ENCODE data around the gene CHCHD6. TPM values are rescaled to one million over a fixed set of nuclear protein-coding genes. Genes with fewer than 3 reads are reported as not detected.

The CHCHD6 gene
- total RNA-seq, 2 experiments from 2014 or later = 16.6 to 21.2 TPM

DNA sequence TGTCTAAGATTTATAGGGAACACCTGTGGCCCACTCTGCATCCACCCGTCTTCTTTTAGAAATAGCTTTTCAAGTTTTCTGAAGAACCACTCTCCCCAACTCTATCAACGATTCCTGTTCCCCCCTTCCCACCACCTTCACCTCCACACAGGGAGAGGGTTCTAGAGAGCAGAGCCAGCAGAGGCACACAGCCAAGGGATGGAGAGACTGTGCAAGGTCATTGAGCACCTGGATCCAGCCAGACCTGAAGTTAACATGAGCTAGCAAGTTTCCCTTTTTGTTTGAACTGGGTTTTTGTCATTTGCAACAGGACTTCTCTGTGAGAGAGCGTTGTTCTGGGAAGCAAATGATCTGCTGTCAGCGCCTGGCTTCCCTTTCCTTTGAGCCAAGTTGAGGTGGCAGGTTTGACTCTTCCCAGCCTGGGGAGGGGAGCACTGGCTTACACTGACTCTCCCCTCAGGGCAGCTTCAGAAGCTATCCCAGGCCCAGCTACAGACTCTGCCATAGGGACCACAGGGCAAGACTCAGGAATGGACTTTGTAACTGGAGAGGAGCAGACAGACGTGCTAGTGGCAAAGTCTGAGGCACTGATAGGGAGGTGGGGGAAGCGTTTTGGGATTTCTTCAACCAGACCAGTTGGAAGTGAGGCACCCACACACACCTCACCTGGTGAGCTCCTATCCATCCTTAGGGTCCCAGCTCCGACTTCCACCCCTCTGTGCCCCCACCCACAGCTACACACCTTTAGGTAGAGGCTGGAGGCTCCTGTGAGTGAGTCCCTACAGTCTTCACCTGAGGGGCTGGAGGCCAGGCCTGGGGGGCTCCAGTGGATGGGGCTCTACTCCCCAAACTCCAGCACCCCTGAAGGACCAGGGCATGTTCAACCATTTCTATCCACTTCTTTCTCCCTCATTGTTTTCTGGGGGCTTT is 259.5 kb downstream of the CHCHD6 start:
- TF ChIP-seq, protein P1, sequence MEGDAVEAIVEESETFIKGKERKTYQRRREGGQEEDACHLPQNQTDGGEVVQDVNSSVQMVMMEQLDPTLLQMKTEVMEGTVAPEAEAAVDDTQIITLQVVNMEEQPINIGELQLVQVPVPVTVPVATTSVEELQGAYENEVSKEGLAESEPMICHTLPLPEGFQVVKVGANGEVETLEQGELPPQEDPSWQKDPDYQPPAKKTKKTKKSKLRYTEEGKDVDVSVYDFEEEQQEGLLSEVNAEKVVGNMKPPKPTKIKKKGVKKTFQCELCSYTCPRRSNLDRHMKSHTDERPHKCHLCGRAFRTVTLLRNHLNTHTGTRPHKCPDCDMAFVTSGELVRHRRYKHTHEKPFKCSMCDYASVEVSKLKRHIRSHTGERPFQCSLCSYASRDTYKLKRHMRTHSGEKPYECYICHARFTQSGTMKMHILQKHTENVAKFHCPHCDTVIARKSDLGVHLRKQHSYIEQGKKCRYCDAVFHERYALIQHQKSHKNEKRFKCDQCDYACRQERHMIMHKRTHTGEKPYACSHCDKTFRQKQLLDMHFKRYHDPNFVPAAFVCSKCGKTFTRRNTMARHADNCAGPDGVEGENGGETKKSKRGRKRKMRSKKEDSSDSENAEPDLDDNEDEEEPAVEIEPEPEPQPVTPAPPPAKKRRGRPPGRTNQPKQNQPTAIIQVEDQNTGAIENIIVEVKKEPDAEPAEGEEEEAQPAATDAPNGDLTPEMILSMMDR (IDR thresholded peaks at IDR 0.05) = no peak
- Mint-ChIP-seq H3K4me1 (ENCODE audit: low read depth) (no peaks in the 10 kb centered on the region), H3K27ac (no peak overlapping the region), H3K4me3 (no peak overlapping the region), H3K36me3 (ENCODE audit: low read depth) (no peaks in the 10 kb centered on the region), H3K27me3 (no peaks in the 10 kb centered on the region), H3K9me3 (no peaks in the 10 kb centered on the region)
- ATAC-seq = no peak
- no peak for DNase-seq
- ChIA-PET CTCF (no interaction called here), POLR2A (no interaction called here)
- intact Hi-C loops (cut with micrococcal nuclease) = no loop called here

DNA sequence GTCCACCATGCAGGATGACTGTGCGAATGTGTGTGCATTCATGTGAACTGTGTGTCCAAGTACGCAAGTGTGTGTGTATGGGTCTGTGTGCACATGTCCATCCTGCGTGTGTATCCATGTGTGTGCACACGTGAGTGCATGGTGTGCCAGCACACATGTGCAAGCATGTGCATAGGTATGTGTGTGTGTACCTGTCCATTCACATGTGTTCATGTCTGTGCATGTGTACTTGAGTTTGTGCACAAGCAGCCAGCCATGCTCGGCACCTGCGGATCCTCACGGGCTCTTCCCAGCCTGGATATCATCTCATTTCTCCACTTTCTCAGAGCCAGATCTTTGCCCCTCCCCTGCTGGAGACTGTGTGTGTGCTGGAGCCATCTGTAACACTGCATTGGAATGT is 260.2 kb downstream of the CHCHD6 start:
- Mint-ChIP-seq H3K4me1 (ENCODE audit: low read depth) (no peaks in the 10 kb centered on the region), H3K4me3 (no peak overlapping the region), H3K27me3 (no peaks in the 10 kb centered on the region), H3K27ac (no peak overlapping the region), H3K9me3 (no peaks in the 10 kb centered on the region), H3K36me3 (ENCODE audit: low read depth) (no peaks in the 10 kb centered on the region)
- DNase-seq = no peak
- TF ChIP-seq, protein P1 (IDR thresholded peaks at IDR 0.05) = no peak
- intact Hi-C loops (cut with micrococcal nuclease) = no loop called here
- ChIA-PET POLR2A (no interaction called here), CTCF (no interaction called here)
- ATAC-seq = no peak

DNA sequence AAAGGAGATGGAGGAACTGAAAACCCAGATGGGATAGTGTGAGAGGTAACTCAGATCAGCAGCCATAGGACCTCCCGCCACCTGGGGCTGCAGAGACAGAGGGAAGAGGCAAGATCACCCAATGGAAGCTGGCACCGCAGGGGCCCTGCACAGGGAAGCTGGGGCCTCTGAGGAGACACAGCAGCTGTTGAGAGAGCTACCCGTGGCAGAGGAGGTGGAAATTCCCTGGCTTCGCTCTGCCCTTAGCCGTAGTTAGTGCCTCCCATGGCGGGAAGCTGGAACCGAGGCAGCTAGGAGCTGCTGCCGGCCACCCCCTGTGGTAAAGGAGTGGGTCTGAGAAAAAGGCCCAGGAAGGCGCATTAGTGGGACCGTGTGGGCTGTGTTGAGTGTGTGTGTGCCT is 260.9 kb downstream of the CHCHD6 start:
- CTCF ChIA-PET = no interaction called here
- Mint-ChIP-seq H3K27ac (no peak overlapping the region), H3K36me3 (ENCODE audit: low read depth) (no peaks in the 10 kb centered on the region), H3K4me1 (ENCODE audit: low read depth) (no peaks in the 10 kb centered on the region), H3K27me3 (no peaks in the 10 kb centered on the region), H3K9me3 (no peaks in the 10 kb centered on the region), H3K4me3 (no peak overlapping the region)
- intact Hi-C loops (cut with micrococcal nuclease) = no loop called here
- TF ChIP-seq, protein P1 (IDR thresholded peaks at IDR 0.05) = no peak
- DNase-seq (no peak), ATAC-seq (no peak)
- POLR2A ChIA-PET = no interaction called here

DNA sequence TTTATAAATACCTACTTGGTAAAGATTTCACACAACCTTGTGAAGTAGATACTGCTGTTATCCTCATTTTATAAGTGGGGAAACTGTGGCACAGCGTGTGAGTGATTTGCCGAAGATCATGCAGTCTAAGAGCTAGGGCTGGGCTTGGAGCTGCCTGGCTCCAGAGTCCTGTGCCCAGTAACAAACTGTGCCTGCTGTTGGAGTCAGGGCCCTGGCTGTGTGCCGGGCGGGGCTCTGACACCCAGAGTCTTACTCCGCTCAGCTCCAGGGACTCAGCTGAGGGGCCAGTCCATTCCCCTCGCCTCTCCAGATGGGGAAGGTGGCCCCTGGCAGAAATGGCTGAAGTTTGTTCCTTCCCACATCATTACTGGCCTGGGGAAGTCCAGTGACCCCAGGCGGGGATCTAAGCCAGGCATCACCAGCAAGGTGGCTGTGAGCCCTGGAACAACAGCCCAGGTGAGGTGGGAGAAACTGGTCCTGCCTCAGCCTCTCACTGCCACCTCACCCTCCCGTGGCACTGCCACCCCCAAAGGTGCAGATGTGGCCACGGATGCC is 261.6 kb downstream of the CHCHD6 start:
- ATAC-seq (no peak), DNase-seq (no peak)
- TF ChIP-seq, protein P1 (IDR thresholded peaks at IDR 0.05) = no peak
- Mint-ChIP-seq H3K27ac (no peak overlapping the region), H3K4me1 (ENCODE audit: low read depth) (no peaks in the 10 kb centered on the region), H3K36me3 (ENCODE audit: low read depth) (no peaks in the 10 kb centered on the region), H3K9me3 (no peaks in the 10 kb centered on the region), H3K4me3 (no peak overlapping the region), H3K27me3 (peaks cover 3% of the 10 kb centered on the region)
- POLR2A ChIA-PET = no interaction called here
- intact Hi-C loops (cut with micrococcal nuclease) = no loop called here
- CTCF ChIA-PET = no interaction called here

DNA sequence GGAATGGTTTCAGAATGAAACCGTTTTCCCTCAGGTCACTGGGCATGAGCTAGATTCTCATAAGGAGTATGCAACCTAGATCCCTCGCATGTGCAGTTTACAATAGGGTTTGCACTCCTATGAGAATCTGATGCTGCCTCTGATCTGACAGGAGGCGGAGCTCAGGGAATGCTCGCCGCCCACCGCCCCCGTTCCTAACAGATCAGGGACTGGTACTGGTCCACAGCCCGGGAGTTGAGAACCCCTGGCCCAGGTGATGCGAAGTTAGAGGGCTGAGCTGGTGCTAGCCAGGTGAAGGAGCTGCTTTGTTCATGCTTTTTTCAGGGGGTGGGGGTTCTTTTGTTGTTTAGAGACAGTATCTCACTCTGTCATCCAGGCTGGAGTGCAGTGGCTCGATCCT is 263.3 kb downstream of the CHCHD6 start:
- H3K27ac Mint-ChIP-seq = no peak overlapping the region
- CTCF ChIA-PET = no interaction called here
- no peak for ATAC-seq

More for the DNA sequence above, 263.3 kb downstream of the CHCHD6 start:
- DNase-seq = no peak
- no peaks in the 10 kb centered on the region for H3K9me3 Mint-ChIP-seq
- POLR2A ChIA-PET = no interaction called here
- TF ChIP-seq, protein P1 (IDR thresholded peaks at IDR 0.05) = no peak
- H3K36me3 Mint-ChIP-seq (ENCODE audit: low read depth) = no peaks in the 10 kb centered on the region
- intact Hi-C loops (cut with micrococcal nuclease) = no loop called here
- H3K4me1 Mint-ChIP-seq (ENCODE audit: low read depth) = no peaks in the 10 kb centered on the region
- peaks cover 3% of the 10 kb centered on the region for H3K27me3 Mint-ChIP-seq
- no peak overlapping the region for H3K4me3 Mint-ChIP-seq

Data from activated CD8-positive, alpha-beta T cell treated with anti-CD3 and anti-CD28 coated beads for 36 hours (primary cell).